Activated naive CD4-positive, alpha-beta T cell treated with Interleukin-2 at 50 U/mL for 16 hours (primary cell): ENCODE results near the gene USP22.
"Not testable (repeated sequence)": the region's sequence is repeated elsewhere in the genome, so short reads cannot be mapped to it uniquely, and the experiment has no call there.

ENCODE experiments used
- DNase-seq: peaks from one replicate; pipeline ENCODE4 v3.0.0-alpha.2; 2020

Gene USP22

DNA sequence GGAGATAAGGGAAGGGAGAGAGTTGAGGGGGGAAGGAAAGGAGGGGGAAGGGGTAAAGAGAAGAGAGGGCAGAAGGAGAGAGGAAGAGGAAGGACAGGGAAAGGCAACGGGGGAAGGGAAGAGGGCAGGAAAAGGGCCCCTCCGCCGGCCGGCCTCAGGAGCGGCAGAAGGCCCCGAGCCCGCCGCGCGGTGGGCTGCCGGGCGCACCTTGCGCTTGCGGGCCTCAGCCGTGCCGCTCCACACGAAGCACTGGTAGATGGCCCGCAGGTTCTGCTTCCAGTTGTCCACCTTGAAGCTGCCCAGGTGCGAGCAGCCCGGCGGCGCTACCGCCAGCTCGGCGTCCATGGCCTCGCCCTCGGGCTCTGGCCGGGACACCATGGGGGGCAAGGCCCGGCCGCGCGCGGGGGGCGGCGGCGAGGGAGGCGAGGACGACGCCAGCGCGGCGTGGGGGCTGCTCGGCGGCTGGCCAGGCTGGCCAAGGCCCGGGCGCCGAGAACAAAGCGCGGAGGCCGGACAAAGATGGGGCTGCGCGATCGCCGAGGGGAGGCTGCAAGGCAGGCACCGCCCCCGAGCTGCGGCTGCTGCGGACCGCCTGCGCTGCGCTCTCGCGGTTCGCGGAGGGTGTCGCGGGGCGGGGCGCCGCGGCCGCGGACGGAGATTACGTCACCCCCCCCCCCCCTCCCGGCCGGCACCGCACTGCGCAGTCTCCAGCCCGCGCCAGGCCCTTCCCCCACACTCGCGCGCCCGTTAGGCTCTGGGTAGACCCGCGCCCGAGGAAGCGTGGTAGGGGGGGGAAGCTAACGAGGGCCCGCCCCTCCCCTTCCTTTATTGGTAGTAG lies at the start of gene USP22:
Gene USP22 (minus strand): TSS at position 554 of the 838 bp plus-strand sequence. CDS start 176 bp downstream, at position 378.
- no peak for DNase-seq

DNA sequence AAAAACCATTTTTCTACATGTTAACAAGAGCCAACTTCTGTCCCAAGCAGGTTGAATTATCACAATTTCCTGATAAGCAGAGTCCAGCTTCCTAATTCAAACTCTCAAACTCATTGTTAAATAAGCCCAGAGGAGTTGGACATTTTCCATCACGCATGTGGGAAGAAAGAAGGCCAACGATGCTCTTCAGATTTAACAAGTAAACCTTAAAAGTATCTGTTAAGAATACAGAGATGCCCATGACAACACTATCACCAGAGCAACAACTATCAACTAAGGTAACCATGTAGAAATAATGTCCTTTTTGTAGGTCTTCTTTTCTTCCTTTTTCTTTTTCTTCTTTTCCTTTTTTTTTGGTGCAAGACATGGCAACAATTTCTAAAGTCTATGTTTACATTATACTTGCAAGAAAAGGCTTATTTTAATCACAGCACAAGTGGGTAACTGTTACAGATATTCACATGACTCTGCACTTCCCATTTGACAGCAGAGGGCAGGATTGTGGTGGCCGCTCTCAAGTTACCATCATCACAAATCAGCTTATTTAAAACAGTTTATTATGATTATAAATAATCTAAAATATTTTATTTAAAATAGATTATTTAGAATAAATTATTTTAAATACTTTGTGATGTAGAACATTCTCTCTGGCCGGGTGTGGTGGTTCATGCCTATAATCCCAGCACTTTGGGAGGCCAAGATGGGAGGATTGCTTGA lies 48.2 kb upstream of the USP22 start:
- no peak for DNase-seq

DNA sequence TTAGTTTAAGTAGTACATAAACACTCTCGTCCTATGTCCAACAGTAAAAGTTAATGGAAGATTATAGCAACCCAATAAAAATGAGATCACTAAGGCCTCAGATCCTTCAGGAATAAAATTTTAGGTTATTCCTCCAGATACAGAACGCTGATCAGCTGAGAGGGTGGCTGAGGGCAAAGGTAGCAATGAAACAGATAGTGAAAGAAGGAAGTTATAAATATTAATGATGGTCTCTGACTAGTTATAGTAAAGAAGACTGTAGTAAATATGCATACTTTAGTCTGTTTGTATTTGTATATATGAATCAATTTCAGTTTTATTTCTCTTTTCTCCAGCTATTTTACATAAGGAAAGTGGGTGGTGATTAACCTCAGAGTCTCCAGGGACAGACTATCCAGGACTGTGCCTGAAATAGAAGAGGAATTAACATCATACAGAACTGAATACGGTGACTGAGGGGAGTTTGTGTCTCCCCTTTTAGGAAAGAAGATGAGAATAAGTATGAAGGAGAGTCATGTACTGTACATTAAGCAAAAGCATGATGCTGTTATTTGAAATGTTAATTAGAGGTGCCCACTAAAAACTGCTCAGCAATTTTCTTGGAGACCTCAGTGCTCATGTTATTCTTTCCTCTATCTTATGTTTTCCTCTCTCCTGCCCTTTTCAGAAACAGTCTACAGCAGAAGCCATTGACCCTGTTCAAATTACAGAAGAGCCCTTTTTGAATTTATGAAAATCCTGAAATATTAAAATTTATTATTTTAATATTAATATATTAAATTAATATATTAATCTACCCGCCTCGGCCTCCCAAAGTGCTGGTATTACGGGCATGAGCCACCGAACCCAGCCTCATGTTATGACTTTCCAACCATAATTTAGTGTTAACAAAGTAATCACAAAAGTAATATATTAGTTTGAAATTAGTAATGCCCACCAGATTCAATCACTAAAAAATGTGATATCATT lies 47.4 kb upstream of the USP22 start:
- no peak for DNase-seq

DNA sequence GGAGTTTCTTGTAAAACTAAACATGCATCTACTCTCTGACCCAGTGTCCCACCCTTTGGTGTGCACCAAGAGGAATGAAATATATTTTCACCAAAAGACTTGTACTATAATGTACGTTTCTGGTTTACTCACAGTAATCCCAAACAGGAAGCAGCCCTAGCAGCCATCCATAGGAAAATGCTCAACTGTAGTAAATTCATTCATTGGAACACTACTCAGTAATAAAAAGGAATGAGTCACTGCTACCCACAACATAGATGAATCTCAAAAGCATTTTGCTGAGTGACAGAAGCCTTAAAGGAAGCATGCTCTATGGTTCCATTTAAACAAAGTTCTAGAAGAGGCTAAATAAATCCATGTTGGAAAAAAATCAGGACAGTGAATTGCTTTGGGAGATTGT lies 46.3 kb upstream of the USP22 start:
- no peak for DNase-seq

DNA sequence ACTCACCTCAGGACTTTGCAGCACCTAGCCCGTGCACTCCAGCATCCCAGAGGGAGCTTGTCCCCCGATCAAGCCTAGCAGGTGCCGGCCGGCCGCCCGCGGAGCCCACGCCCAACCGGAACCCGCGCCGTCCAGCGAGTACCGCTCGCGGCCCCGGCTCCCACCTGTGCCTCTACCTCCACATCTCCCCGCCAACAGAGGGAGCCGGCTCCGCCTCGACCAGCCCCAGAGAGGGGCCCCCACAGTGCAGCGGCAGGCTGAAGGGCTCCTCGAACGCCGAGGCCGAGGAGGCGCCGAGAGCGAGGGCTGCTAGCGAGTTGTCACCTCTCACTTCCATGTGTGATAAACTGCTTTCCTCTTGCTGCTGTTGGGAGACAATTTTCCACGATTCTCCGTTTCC lies 42.9 kb upstream of the USP22 start:
- no peak for DNase-seq

DNA sequence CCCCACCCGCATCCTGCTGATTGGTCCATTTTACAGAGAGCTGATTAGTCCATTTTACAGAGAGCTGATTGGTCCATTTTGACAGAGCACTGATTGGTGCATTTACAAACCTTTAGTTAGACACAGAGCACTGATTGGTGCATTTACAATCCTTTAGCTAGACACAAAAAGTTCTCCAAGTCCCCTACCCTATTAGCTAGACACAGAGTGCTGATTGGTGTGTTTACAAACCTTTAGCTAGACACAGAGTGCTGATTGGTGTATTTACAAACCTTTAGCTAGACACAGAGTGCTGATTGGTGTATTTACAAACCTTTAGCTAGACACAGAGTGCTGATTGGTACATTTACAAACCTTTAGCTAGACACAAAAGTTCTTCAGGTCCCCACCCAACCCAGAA lies 42.5 kb upstream of the USP22 start:
- DNase-seq: not testable (repeated sequence)

DNA sequence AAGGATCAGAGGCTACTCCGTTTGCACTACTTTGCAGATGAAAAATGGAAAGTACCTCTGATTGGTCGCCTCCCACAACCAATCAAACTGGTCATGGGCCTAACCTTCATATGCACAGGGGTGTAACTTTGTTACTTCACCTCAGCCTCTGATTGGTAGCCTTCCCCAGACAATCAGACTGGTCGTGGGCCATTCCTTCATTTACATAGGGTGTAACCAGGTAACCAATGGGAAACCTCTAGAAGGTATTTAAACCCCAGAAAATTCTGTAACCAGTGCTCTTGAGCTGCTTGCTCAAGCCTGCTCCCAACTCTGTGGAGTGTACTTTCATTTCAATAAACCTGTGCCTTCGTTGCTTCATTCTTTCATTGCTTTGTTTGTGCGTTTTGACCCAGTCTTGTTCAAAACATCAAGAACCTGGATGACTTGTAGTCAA lies 39.2 kb upstream of the USP22 start:
- no peak for DNase-seq

DNA sequence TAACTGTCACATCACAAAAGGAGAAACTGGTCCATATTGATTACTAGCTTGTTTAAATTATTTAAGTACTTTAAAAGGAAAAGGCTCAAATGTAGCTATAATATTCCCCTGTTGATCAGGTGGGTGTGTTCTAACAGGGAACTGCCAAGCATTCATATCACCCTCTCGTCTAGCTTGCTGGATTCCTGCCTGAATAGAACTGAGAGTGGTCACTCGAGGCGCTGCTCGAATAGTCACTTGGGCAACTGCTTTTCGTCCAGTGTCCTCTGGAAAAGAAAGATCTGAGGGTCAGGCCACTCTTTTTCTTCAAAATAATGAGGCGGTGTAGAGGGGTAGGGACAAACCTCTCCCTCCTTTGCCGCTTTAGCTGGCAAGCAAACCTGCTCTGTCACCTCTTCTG lies 36.4 kb upstream of the USP22 start:
- no peak for DNase-seq

DNA sequence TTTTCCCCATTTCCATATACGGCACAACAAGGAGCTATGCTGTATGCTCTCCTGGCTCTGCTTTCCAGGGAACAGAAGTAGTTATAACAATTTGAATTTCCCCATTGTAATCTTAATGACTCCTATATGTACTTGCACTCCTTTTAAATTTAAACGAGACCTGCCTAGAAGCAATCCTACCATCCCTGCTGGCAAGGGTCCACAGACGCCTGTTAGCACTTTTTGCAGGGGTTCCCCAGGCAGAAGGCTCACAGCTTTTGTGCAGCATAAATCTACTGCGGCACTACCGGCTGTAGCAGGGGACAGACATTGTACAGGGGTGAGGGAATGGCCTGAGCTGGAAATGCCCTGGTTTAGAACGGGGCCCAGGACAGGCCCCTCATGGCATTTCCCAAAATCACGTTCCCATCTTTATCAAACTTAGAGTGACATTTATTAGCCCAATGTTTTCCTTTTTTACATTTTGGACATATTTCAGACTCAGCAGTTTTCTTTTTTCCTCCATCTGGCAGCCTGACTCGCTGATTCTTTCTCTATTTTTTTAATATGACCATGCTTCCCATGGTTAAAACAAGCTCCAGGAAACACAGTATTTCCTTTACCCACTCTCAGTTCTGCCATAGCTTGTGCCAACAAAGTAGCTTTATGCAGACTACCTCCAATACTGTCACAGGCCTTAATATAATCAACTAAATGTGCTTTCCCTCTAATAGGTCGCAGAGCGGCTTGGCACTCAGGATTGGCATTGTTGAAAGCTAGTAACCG lies 35.4 kb upstream of the USP22 start:
- DNase-seq: no peak

DNA sequence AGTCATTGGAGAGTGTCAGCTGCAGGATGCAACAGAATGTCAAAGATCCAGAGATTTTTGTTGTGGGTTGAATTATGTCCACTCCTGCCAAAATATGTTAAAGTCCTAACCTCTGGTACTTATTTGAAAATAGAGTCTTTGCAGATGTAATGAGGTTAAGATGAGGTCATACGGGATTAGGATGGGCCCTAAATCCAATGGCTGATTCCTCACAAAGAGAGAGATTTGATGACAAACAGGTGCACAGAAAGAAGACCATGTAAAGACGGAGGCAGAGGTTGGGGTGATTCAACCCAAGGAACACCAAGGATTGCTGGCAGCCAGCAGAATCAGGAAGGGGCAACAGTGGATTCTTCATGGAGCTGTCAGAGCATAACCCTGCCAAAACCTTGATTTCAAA lies 34.5 kb upstream of the USP22 start:
- DNase-seq: no peak

DNA sequence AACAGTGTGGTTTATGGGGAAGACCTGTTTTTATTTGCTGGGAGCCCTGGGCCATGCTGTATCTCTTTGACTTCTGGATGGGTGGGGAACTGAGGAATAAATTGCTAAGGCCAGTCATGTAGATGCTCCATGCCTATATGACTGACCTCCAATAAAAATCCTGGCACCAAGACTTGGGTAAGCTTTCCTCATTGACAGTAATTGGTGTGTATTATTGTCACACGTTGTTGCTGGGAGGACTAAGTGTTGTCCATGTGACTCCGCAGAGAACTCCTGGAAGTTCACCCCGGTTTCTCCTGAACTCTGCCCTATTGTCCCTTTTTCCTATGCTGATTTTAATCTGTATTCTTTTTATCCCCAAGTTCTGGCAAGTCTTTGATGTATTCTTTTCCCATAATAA lies 33.4 kb upstream of the USP22 start:
- no peak for DNase-seq

DNA sequence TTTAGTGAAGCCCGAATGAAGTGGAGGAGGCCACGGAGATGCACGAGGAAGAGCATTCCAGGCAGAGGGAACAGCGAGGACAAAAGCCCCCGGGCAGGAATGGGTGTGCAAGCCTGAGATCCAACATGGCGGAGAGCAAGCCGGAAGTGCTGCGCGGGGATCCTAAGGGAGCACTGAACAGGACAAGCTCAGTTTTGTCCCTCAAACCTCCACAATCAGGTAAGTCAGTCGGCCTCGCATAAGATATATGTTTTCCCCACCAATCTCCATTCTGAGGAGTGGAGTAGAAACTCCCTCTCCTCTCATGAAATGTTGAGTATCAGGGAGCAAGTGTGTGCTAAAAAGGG lies 32.9 kb upstream of the USP22 start:
- no peak for DNase-seq

DNA sequence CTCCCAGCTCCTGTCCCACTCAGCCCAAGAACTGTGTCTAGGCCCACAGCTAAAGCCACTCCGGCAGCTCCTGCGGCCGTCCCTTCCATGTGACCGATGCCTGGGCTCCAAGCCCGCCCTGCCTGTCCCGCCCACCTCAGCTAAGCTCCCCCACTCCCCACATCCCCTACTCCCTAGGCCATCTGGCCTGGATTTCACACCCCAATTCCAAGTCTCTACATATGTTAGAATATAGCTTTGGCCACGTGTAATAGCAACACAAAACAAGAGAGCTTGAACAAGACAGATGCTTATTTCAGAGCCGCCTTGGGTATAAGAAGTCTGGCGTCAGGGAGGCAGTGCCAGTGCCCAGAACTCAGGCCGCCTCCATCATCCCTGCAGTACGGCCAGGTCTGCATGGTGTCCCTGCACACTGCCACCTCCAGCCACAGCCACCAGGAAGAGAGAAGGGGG lies 30.0 kb upstream of the USP22 start:
- no peak for DNase-seq

DNA sequence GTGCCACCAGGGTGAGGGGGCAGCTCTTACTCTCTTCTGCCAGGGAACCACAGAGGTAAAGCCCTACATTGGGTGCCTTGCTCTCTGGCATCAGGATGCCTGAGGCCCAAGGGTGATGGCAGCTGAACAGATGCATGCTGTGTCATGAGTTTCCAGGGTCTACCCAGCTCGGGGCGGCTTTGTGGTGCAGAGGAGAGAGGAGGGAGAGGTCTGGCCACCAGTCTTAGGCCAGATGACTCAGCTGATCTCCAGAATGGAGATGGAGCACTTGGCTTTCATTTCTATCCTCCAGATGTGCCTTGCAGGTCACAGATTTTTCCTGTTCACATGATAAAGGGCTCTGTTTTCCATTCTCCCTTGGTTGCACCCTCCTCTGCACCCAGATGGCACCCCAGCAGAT lies 23.6 kb upstream of the USP22 start:
- DNase-seq: no peak

DNA sequence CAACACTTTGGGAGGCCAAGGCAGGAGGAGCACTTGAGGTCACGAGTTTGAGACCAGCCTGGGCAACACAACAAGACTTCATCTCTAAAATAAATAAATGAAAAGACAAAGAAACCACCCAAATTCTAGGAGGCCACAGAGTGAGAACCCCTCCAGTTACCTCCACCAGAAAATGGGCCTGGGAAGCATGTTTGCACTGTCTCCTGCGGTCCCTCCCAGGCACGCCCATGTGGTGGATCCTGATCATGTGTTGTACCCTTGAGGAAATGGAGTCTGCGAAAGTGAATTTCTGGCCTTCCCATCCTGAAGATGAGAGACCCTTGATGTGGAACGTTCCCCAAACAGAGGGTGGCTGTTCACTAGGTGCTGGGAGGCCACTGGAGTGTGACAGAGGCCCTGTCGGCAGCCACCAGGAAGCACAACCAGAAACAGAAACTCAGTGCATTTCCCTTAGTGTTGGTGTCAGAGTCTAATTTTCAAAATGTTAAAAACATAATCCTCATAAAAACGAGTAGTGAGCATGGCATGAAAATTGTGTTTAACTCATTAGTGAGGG lies 19.2 kb upstream of the USP22 start:
- DNase-seq: no peak

DNA sequence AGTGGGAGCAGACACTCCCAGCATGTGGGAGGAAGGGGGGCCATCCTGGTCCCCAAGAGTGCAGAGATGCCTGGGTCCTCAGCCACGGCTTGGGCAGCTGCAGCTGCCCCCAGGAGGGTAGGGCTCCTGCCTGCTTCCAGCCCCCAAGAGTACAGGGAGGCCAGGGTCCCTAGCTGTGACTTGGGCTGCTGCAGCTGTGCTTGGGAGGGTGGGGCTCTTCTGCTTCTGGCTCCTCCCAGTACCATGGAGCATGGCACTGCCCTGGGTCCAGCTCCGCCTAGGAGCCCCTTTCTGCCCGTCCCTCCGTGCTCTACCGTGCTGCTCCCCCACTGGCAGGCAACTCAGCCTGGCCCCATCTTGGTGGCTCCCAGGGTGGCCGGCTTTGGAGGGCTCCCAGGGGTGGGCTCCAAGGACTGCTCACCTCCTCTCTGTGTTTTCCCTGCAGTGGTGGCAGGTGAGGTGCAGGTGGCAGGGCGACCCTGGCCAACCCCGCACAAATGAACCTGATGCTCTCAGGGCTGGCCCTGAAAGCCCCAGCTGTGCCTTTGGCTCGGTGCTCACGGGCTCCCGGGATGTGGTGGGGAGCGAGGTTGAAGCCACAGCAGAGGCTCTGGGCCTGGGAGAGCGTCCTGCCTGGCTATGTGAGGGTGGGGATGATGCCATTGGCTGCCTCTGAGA lies 18.5 kb upstream of the USP22 start:
- DNase-seq: no peak

DNA sequence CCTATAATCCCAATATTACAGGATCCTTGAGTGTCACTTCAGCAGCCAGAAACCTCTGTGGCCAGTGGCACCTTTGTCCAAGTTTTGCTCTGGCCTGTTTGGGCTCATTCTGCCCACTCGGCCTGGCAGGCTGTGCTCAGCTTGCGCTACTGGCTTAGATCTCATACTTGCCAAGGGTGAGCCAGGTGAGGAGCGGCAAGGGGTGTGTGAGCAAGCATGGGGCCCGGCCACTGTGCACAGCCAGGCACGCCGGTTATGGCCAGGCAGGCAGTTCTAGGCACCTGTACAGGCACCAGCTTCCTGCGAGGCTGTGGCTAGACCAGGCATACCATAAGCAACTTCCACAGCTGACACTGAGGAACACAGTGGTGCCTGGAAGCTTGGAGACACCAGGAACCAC lies 16.9 kb upstream of the USP22 start:
- DNase-seq: no peak

DNA sequence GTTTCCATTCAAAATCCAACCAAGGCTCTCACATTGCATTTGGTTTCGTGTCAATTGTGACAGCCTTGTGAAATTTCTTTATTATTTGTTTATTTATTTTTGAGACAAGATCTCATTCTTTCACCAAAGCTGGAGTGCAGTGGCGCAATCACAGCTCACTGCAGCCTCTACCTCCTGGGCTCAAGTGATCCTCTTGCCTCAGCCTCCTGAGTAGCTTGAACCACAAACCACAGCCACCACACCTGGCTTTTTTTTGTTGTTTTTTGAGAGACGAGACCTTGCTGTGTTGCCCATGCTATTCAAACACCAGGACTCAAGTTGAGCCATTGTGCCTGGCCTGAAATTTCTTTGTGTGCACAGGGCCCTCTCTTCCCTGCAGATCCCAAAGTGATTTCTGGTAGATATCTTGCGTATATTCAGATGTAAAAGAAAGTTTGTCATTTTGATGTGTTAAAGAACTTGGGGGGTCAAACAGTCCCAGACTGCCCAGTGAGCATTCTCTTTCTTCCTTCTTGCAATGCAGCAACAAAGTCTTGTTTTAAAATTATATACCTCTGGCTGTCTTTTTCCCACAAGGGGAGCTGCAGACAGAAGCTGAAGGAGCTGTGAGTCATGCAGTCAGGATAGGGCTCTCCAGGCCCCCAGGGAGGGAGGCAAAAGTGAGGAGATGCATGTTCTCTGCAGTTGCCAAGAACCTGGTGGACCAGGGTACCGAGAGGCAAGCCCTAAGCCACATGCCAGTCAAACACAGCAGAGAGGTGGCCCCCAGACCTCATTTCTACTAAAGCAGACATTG lies 15.5 kb upstream of the USP22 start:
- no peak for DNase-seq

DNA sequence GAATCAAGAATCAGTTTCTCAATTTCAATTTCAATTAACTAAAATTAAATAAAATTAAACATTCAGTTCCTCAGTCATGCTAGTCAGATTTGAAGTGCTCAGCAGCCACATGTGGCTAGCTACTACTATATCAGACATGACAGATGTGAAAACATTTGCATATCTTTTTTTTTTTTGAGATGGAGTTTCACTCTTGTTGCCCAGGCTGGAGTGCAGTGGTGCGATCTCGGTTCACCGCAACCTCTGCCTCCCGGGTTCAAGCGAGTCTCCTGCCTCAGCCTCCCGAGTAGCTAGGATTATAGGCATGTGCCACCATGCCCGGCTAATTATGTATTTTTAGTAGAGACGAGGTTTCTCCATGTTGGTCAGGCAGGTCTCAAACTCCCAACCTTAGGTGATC lies 10.2 kb upstream of the USP22 start:
- not testable (repeated sequence) for DNase-seq

DNA sequence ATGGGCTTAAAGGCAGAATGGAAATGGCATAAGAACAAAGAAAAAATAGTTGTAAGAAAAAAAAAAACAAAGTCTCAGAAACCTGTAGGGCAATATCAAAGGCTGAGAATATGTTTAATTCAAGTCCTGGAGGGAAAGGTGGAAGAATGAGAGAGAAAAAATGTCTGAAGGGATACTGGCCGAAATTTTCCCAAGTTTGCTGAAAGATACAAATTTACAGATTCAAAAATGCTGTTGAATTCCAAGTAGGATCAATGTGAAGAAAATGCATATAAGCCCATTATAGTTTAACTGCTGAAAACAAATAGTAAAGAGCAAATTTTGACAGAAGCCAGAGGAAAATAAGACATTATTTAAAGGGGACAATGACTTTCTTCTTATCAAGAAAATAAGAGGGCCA lies 6.6 kb upstream of the USP22 start:
- no peak for DNase-seq

DNA sequence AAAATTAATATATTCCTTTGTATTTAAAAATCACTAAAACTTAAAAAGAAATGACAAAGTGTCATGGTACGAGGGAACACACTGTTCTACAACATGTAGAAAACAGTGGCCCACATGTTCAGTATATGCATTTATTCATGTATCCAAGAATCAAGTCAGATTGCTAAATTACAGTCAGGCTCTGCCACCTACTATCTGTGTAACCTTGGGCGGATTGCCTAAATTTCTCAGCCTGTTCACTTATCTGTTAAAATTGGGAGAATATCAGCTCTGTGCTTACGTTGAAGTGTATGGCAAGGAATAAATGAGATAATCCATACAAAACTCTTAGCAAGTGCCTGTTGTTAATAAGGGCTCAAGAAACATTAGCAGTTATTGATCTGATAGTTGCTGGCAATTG lies 3.4 kb upstream of the USP22 start:
- no peak for DNase-seq
